OCI-LY1 (cell line): ENCODE data around the gene GRB10.

Experiments used
- EZH2 ChIP-seq: fragments of 200-600 bp; sonication (generic), shearing (Covaris generic); IDR thresholded peaks from 2 replicates; pipeline ENCODE4 v1.8.0; 2017; ENCODE audit warnings: borderline replicate concordance, mixed run types, mild to moderate bottlenecking, antibody characterized with exemption, low read length, moderate library complexity, mixed read lengths
- TF ChIP-seq, protein P1 (sequence below): fragments of 200-600 bp; sonication (generic), shearing (Covaris generic); IDR thresholded peaks from 2 replicates; pipeline ENCODE4 v1.5.1; 2017; ENCODE audit warnings: mild to moderate bottlenecking, antibody characterized with exemption, low read length, moderate library complexity, mixed read lengths

GRCh38 chr7:50592940-50593339 lies 189.8 kb downstream of the GRB10 start:
- TF ChIP-seq, protein P1, sequence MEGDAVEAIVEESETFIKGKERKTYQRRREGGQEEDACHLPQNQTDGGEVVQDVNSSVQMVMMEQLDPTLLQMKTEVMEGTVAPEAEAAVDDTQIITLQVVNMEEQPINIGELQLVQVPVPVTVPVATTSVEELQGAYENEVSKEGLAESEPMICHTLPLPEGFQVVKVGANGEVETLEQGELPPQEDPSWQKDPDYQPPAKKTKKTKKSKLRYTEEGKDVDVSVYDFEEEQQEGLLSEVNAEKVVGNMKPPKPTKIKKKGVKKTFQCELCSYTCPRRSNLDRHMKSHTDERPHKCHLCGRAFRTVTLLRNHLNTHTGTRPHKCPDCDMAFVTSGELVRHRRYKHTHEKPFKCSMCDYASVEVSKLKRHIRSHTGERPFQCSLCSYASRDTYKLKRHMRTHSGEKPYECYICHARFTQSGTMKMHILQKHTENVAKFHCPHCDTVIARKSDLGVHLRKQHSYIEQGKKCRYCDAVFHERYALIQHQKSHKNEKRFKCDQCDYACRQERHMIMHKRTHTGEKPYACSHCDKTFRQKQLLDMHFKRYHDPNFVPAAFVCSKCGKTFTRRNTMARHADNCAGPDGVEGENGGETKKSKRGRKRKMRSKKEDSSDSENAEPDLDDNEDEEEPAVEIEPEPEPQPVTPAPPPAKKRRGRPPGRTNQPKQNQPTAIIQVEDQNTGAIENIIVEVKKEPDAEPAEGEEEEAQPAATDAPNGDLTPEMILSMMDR = no peak
- TF ChIP-seq EZH2 = no peak
